ENCODE data around the gene DPYSL3.

DPYSL3 gene

DNA sequence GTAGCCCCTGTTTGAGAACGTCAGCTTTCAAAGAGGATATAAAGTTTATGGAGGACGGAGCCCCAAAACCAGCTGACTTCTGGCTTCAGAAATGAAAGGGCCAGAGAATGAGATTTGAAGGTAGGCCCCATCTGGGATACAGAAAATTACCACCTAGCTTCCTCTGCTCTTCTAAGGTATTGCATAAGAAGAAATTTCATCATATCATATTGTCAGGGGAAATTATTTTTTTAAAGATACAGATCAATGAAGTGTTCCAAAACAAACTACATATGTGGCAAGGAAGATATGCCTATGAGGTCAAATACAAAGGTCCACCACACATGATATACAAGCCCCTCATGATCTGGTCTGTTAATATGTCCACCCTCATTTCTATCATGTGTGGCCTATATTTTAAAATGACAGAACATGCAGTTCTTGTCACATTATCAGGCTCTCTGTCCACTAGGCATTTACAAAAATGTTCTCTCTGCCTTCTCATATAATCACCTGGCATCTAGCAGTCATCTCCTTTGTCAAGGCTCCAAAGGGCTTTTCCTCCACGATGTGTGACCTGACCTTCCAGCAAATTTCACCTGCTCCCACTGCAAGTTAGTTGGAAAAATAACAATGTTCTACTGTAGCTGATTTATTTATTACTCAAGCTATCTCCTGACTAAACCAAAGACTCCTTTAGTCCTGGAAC lies 83.1 kb downstream of the DPYSL3 start:
- Histone ChIP-seq H3K36me3 (peaks cover 6% of the 10 kb centered on the region), H3K27me3 (no peaks in the 10 kb centered on the region), H3K4me1 (peaks cover 36% of the 10 kb centered on the region), H3K4me3 (ENCODE audit: low read depth, low read length) (no peak overlapping the region), H3K9me3 (no peaks in the 10 kb centered on the region)
- TF ChIP-seq, protein P1, sequence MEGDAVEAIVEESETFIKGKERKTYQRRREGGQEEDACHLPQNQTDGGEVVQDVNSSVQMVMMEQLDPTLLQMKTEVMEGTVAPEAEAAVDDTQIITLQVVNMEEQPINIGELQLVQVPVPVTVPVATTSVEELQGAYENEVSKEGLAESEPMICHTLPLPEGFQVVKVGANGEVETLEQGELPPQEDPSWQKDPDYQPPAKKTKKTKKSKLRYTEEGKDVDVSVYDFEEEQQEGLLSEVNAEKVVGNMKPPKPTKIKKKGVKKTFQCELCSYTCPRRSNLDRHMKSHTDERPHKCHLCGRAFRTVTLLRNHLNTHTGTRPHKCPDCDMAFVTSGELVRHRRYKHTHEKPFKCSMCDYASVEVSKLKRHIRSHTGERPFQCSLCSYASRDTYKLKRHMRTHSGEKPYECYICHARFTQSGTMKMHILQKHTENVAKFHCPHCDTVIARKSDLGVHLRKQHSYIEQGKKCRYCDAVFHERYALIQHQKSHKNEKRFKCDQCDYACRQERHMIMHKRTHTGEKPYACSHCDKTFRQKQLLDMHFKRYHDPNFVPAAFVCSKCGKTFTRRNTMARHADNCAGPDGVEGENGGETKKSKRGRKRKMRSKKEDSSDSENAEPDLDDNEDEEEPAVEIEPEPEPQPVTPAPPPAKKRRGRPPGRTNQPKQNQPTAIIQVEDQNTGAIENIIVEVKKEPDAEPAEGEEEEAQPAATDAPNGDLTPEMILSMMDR (IDR thresholded peaks at IDR 0.05; ENCODE audit: low read depth, low read length): no peak
- no peak for DNase-seq

DNA sequence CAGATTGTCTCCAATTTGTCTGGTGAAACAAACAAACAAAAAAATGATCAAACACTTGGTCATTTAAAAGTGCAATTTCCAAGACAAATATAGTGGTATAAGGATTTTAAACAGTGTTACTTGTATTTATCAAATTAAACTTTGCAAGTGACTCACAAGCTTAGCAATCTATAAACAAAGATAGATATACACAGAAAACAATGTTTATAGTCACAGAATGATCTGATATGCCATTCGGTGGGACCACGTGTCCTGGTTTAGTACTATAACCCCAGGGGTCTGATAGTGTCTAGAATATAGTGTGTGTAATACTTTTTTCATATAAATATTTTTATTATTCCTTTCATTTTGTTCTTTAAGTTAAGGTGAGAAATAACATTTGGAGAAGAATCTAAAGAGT lies 91.3 kb downstream of the DPYSL3 start:
- no peak overlapping the region for H3K4me3 ChIP-seq (ENCODE audit: low read depth, low read length)
- H3K4me1 ChIP-seq: peaks cover 4% of the 10 kb centered on the region; the same call in 1 of the 2 replicates
- no peaks in the 10 kb centered on the region for H3K27me3 ChIP-seq
- H3K9me3 ChIP-seq: no peaks in the 10 kb centered on the region
- peaks cover 55% of the 10 kb centered on the region for H3K36me3 ChIP-seq
- TF ChIP-seq, protein P1 (IDR thresholded peaks at IDR 0.05; ENCODE audit: low read depth, low read length): no peak
- DNase-seq: no peak

DNA sequence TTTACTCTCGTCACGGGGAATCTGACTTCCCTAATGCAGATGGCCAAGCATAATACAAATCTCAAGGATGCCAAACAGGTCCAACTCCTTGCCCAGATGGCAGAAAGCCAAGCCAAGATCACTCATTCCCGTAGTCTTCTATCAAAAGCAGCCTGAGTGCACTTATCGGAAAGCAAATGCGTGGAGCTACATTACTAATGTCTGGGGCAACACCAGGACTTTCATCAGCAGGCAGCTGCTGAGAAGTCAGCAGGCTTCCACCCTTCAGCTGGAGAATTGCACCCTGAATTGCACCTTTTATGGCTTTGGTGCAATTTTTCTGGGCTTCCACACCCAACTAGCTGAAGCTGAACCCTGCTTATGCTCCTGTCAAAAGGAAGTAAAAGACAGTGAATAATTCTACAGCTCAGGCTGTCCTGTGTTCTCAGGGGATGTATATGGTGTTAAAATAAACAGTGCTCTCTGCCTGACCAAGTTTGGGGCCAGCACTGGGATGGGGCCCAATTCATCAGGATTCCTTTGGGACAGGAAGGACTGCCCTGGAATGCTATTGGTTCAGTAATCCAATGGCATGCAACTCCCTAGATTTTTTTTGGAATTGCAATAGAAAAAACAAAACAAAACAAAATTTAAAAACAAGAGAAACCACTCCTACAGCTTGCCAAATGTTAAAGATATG lies 92.6 kb downstream of the DPYSL3 start:
- TF ChIP-seq, protein P1 (IDR thresholded peaks at IDR 0.05; ENCODE audit: low read depth, low read length): no peak
- Histone ChIP-seq H3K4me3 (ENCODE audit: low read depth, low read length) (no peak overlapping the region), H3K36me3 (peaks cover 52% of the 10 kb centered on the region), H3K27me3 (no peaks in the 10 kb centered on the region), H3K9me3 (no peaks in the 10 kb centered on the region), H3K4me1 (peaks cover 5% of the 10 kb centered on the region)
- no peak for DNase-seq

DNA sequence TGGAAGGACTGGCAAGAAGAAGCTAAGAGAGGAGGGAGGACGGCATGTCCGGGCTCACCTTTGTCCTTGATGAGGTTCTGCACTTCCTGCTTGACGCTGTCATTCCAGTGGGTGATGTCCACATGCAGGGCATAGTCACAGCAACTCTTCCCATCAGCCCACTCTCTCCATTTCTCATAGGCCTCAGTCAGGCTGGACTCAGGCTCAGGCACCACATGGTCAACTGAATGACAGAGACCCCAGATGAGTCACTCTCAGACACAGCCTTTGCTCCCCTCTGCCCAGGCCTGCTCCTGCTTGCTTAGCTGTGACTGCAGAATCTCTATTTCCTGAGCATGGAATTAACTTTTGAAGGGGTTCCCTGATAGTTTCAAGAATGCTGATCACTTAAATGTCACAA lies 94.2 kb downstream of the DPYSL3 start:
- Histone ChIP-seq H3K27me3 (no peaks in the 10 kb centered on the region), H3K4me3 (ENCODE audit: low read depth, low read length) (no peak overlapping the region), H3K36me3 (peaks cover 51% of the 10 kb centered on the region), H3K4me1 (peaks cover 15% of the 10 kb centered on the region), H3K9me3 (no peaks in the 10 kb centered on the region)
- DNase-seq: no peak
- TF ChIP-seq, protein P1 (IDR thresholded peaks at IDR 0.05; ENCODE audit: low read depth, low read length): no peak

DNA sequence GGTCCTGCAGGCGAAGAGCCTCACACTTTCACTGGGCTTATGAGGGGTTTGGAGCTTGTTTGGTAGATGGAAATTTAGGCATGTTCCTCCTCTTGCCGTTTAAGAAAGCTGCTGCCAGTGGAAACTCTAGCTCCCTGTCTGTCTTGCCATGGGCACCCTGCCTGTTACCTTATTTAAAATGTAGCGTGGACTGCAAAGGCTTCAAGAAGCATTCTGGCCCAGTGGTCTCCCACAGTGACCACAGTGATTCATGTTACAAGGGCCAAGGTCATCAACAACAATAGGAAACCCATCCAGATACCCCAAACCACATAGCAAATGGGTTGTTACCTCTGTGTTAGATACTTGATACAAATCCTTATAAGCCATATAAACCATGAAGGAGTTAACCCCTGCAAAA lies 96.6 kb downstream of the DPYSL3 start:
- Histone ChIP-seq H3K27me3 (no peaks in the 10 kb centered on the region), H3K4me1 (peaks cover 17% of the 10 kb centered on the region), H3K9me3 (no peaks in the 10 kb centered on the region), H3K4me3 (ENCODE audit: low read depth, low read length) (no peak overlapping the region), H3K36me3 (peaks cover 53% of the 10 kb centered on the region)
- TF ChIP-seq, protein P1 (IDR thresholded peaks at IDR 0.05; ENCODE audit: low read depth, low read length): no peak
- DNase-seq: no peak

DNA sequence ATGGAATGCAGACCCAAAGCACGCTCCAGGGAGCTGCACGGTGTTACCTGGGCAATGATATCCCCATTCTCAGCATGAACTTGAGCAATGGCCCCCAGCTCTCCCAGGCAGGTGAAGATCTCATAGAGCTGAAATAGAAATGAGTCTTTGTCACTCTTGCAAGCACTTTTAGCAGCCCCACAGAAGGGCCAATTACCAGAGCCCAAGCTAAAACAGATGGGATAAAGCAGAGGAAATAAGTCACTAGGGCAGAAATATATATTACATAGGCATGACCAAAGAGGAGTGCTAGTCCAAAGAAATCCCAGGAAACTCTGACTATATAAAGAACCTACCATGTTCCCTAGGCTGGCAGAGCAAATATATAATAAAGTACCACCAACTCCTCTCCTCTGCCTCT lies 97.3 kb downstream of the DPYSL3 start:
- H3K4me3 ChIP-seq (ENCODE audit: low read depth, low read length): no peak overlapping the region
- H3K36me3 ChIP-seq: peaks cover 53% of the 10 kb centered on the region
- DNase-seq: no peak
- no peaks in the 10 kb centered on the region for H3K9me3 ChIP-seq
- no peaks in the 10 kb centered on the region for H3K27me3 ChIP-seq
- TF ChIP-seq, protein P1 (IDR thresholded peaks at IDR 0.05; ENCODE audit: low read depth, low read length): no peak
- H3K4me1 ChIP-seq: peaks cover 17% of the 10 kb centered on the region
